WI38 (cell line): Measurements from ENCODE around the gene DUSP18.

Experiments used
- H3K4me3 ChIP-seq: 2 replicates; pipeline ENCODE4 v1.5.1; 2011; ENCODE audit warnings: low read depth, mild to moderate bottlenecking, control low read depth, low read length
- CTCF ChIP-seq: IDR thresholded peaks from 2 replicates; pipeline ENCODE4 v1.5.1; 2012; ENCODE audit warnings: low read depth, mild to moderate bottlenecking, control low read depth, low read length

The DUSP18 gene

GRCh38 chr22:30674482-30674881 is 6.8 kb upstream of the DUSP18 start:
- no peak for TF ChIP-seq CTCF
- H3K4me3 ChIP-seq, result no peak overlapping the region

GRCh38 chr22:30673136-30673535 is 5.5 kb upstream of the DUSP18 start:
- H3K4me3 ChIP-seq, result no peak overlapping the region

GRCh38 chr22:30671071-30671470 is 3.4 kb upstream of the DUSP18 start:
- H3K4me3 ChIP-seq, result no peak overlapping the region
- no peak for TF ChIP-seq CTCF

More at GRCh38 chr22:30673136-30673535, 5.5 kb upstream of the DUSP18 start:
- no peak for TF ChIP-seq CTCF

DNA sequence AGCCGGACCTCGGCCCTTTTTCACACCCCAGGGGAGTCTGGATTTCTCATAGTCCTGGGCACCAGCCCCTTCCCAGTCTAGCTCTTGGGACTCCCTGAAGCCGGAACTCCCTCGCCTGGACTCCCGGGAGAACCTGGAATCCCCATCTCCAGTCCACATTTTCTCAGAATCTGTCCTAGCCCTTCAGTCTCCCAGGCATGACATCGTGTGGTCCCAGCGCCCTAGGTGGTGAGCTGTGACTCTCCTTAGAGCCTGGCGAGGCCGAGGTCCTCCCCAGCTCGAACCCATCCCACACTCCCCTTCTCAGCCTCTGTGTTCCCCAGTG is 673 bp upstream of the DUSP18 start:
- TF ChIP-seq CTCF, result no peak
- peak overlapping the region; percentile 85 for H3K4me3 ChIP-seq

GRCh38 chr22:30667107-30667493 is 575 bp downstream of the DUSP18 start:
- TF ChIP-seq CTCF, result no peak
- peak overlapping the region; percentile 85 for H3K4me3 ChIP-seq

GRCh38 chr22:30665786-30666185 is 1.9 kb downstream of the DUSP18 start:
- TF ChIP-seq CTCF, result no peak
- no peak overlapping the region for H3K4me3 ChIP-seq

DNA sequence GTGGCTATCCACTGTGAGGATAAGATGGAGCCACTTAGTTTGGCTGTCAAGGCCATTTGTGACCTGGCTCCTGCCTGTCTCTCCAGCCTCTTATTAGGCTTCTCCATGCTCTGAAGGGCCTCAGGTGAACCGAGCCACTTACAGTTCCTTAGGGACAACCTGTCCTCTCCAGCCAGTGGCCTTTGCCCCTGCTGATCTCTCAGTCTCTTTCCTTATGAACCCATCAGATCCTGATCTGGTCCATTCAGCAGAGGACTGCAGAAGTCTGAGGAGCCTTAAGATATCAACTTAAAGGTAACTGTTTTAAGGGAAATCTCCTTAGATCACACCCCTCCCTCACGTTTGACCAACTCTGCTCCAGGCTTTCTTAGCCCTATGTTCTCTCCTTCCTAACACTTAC is 2.4 kb downstream of the DUSP18 start:
- TF ChIP-seq CTCF, result no peak
- no peak overlapping the region for H3K4me3 ChIP-seq

GRCh38 chr22:30664798-30665197 is 2.9 kb downstream of the DUSP18 start:
- no peak overlapping the region for H3K4me3 ChIP-seq
- TF ChIP-seq CTCF, result no peak
